COLO668 (cell line): Measurements from ENCODE around the gene KIAA0232.
A peak's percentile ranks its signal among the peaks of the same experiment; 100 is the strongest.

Experiments
- DNase-seq: peaks from one replicate; lab custom pipeline; 2025; ENCODE audit not compliant: unreplicated experiment; lab: John Stamatoyannopoulos, UW

KIAA0232 gene

DNA sequence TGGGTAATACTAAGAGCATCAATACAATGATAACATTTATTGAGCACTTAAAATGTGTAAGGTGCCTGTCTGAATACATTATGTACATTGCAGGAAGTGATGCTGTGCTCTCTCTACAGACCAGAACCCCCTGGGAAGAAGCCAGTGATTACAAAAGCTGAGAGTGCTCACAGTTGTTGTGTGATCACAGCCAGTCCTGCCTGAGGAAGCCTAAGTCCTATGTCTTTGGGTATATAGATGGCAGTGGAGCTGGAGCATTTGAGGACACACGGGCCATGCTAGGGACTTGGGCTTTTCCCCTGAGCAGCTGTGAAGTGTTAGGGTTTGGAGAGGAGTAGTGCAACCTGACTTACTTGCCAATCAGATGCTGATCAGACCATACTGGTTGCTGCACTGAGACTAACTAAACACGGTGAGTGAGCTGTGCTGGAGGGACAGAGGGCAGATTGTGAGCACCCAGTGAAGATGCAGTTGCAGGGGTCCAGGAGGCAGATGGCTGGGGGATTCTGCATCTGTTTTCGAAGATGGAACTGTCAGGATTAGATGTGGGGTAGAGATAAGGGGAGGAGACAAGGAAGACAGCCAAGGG lies 66.3 kb downstream of the KIAA0232 start:
- DNase-seq, result no peak

DNA sequence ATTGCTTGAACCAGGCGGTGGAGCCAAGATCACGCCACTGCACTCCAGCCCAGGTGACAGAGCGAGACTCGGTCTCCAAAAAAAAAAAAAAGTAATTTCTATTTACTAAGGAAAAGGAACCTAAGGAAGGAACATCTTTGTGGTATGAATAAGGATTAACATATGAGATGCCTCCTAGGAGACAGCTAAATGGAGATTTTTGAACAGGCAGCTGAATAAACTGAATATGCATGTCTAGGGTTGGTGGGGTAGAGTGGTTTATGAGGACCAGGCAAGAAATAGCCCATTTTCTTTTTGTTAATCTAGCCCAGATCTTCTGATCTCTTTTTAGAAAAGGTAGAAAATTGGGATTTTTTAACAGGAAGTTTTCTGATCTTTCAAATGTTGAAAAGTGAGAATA lies 67.2 kb downstream of the KIAA0232 start:
- DNase-seq, result no peak

DNA sequence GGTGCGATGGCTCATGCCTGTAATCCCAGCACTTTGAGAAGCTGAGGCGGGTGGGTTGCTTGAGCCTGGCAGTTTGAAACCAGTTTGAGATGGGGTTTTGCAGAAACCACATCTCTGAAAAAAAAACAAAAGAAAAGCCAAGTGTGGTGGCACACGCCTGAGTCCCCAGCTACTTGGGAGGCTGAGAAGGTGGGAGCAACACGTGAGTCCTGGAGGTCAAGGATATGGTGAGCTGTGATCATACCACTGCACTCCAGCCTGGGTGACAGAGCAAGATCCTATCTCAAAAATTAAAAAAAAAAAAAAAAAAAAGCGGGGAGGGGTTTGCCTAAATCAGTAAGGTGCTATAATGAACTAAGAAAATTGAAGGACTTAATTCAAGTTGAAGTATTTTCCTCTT lies 68.9 kb downstream of the KIAA0232 start:
- DNase-seq, result no peak

DNA sequence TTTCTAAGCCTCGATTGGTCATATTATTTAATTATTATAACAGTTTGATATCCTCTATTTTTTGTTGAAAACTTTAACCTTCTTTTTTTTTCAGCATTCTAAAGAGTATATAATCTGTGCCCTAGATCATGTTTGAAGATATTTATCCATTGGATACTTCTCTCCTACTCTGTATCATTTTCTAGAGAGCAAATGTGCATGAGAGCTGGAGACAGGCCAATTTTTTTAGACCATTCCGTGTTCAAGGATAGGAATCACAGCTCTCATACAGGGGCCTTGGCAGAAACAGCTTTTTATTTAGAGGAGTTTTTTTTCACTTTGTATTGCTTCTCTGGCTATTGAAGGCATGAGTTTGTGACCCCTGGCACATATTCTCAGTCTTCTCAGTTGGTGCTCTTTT lies 69.4 kb downstream of the KIAA0232 start:
- DNase-seq, result no peak

DNA sequence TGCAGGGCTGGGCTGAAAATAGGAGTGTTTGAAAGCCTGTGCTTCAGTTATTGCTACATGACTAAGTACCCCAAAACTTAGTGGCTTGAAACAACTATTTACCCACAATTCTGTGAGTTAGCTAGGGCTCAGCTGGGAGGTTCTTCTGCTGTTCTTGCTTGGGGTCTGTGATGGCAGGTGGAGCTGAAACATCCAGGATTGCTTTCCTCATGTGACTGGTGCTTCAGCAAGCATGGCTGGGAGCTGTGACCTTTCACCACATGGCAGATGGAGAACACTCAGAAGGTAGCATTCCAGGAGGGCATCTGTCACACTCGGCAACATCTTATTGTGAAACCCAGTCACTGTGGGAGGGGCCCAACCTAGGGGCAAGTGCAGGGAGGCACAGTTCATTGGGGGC lies 70.1 kb downstream of the KIAA0232 start:
- DNase-seq, result no peak

DNA sequence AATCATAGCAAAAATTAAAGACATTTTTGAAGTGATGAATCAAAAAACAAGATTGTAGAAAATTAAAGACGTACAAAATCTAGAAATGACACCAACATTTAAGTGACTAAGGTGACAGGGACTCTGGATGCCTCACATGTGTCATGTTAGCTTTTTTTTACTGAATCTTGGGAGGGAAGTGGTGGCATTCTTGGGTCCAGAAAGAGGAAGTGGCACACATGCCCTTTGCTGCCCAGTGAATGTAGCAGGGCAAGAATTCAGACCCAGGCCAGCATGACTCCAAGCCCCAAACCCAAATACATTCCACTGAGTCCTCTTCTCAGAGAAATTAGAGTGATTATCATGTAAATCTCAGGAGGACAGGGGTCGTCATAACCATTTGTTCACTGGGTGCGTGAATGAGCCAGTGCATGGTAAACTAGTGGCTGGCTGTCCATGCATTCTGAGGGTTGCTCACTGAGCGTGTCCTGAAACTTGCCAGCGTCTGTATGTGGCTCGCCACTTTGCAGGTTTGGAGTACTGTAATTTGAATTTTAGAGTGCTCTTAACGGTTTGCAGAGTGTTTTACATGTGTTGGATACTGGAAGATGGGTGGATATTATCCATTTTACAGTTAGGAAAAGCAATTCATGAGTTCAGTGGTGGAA lies 71.7 kb downstream of the KIAA0232 start:
- DNase-seq, result no peak

DNA sequence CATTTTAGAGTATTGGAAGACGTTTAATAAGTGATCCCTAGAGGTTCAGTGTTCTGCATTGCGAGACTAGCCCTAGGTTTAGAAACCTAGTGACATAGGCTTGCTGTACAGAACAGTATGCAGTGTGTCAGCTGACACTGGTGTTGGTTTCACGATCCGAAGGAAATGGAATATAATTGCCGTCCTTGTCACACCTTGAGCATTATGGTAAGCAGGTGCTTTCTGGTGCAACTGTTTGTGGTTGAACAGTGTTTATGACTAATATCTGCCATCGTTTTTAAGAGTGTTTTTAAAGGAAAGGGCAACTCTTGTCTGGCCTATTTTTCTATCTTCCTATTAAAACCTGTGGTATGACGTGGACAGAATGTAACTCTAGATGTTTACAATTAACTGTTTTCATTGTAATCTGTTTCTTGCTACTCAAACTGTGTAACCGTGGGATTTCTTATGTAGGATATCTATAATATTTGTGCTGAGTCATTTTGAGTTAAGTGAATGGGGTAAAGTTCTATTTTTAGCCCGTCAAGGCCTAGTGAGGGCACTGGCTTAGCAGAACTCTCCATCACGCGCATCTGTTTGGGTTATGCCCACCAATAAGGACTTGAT lies 73.3 kb downstream of the KIAA0232 start:
- DNase-seq, result peak; percentile 56

DNA sequence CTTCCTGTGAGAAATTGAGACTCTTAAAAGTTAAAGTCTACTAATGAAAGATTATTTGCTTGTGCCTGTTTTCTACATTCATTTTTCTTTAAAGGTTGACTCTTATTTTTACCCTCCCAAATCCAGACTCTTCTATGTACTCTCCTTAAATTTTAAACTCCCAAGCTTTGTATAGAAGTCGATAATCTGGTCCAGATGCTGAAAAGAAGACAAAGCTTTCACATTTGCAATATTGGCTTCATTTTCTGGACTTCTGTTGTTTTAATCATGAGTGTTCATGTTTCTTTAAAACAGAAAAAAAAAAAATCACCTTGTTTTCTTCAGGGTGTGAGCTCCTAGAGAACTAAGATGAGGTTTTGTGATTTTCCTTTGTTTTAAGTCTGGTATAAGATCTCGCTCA lies 73.9 kb downstream of the KIAA0232 start:
- DNase-seq, result no peak

DNA sequence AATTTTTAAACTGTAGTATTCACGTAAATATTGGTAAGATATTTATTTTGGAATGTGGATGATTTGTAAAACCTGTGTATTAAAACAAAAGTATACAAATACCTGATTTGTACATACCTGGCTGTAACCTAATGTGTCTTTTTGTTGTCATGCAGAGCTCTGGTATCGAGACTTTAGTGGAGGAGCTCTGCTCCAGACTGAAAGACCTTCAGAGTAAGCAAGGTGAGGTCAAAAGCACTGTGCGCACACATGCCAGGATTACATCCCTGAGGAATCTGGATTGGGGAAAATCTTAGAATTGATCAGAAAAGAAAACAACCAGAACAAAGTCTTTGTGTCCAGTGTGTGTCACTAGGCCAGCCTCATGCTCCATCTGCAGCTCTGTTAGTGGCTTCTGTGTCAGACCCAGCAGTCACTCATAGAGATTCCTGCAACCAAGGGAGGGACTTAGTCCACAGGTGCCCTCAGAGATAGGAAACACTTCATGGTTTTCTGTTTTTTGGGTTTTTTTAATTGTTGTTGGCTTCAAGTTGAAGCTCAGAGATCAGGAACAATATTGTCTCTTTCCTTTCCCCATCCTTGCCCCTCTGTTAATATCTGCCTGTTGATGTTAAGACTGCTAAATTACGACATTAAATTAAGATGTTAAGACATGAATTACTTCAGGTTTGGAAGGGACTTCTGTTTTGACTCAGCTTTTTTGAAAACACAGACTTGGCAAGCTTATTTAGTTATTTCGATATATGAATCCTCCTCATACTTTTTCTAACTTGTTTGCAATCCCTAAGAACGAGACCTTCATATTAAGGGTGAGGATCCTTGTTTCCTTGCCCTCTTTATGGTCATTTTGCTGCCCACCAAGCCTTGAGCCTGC lies 74.7 kb downstream of the KIAA0232 start:
- DNase-seq, result no peak

DNA sequence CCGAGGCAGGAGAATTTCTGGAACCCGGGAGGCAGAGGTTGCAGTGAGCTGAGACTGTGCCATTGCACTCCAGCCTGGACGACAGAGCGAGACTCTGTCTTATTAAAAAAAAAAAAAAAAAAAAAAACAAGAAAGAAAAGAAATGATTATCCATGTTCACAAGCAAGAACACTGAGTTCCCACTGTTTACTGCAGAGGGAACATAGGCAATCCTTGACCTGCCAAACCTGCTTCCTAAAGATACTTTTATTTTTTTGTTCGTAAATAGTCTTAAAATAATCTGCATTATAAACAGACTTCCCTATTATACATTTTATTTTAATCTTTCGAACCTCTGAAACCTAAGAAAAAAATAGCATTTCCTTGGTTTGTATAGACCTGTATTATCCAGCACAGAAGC lies 76.5 kb downstream of the KIAA0232 start:
- DNase-seq, result no peak

DNA sequence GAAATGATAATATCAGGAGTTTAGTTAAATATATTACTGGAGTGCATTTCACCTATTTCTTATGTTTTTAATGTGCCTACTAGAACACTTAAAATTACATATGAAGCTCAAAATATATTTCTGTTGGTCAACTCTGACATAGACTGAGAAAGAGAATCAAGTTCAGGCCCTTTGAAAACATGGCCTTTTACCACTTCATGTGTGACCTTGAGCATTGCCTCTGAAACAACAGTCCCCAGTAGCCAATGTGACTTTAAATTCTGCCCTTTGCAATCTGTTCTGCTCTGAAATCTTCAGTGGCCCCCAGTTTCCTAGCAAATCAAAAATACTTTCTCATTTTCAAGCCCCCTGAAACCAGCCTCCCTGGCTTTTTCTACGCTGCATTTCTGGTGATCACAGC lies 77.0 kb downstream of the KIAA0232 start:
- no peak for DNase-seq

DNA sequence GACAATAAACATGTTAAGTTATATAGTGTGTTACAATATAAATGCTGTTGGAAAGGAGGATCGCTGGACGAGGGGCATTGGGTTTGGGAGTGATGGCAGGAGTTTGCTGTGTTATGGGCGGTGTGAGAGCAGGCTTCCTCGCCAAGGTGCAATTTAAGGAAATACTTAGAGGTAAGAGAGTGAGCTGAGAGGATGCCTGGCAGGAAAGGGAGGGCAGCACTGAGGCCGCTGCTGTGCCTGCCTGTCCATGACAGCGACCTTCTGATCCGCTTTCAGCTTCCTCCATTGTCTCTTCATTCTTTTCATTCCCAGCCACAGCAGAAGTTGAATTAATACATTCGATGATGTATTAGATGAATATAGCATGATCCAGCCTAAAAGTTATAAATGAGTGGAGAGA lies 85.9 kb downstream of the KIAA0232 start:
- no peak for DNase-seq

DNA sequence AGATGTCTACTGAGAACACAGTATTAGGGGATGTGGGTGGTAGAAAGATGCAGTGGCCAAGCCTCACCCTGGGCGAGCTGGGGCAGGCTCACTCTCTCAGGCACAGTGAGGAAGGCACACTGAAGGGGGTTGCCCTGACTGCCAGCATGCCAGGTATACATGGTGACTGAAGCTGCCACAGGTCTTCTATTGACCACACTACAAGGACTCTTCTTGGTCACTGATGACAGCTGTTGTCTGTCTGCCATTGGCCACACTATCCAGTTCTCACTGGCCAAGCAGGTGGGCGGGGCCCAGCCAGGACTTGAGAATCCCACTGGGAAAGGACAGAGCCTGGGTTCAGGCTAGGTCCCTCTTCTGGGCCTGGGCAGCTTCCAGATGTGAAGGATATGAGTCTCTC lies 87.4 kb downstream of the KIAA0232 start:
- DNase-seq, result no peak

DNA sequence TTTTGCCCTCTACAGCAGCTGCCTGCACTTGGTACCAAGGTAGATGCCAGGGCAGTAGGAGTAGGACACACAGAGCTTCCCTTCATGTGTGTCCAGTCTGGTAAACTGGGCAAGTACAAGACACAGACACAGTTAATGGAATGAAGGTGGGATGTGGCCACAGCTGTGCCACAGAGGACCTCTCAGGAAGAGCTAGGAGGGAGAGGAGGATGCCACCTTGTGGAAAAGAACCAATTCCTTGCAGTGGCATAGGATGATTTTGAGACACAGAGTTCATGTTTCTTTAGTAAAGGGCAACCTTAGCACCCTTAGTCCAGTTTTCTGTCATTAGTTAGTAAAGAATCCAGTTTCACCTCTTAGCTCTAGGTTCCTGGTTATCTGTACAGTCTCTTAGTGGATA lies 90.8 kb downstream of the KIAA0232 start:
- no peak for DNase-seq

DNA sequence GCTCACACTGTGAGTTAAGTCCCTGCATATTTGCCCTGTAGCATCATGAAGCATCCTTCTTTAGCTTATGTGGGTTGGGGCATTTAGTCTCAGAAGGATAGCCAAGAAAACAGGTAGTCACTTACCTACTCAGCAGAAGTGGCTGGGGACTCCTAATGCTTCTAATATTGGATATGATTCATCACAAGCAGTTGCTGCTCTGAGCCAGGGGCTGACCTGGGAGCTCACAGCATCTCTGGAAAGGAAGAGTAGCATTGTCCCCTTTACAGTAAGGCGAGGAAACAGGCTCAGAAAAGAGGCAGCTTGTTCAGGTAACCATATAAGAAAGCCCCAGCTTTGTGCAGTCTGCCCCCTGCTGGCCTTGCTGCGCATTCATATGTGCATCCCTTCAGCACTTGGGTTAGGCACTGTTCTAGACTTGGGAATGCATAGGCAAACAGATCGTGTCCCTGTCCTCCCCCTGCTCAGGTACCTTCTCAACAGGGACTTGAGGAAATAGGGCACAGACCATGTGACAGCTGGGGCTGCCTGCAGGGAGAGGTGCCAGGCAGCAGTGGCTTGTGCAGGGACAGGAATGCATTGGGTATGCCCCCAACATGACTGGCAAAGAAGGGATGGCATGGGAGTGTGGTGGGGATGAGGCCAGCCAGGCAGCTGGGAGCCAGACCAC lies 91.4 kb downstream of the KIAA0232 start:
- DNase-seq, result peak; percentile 69

DNA sequence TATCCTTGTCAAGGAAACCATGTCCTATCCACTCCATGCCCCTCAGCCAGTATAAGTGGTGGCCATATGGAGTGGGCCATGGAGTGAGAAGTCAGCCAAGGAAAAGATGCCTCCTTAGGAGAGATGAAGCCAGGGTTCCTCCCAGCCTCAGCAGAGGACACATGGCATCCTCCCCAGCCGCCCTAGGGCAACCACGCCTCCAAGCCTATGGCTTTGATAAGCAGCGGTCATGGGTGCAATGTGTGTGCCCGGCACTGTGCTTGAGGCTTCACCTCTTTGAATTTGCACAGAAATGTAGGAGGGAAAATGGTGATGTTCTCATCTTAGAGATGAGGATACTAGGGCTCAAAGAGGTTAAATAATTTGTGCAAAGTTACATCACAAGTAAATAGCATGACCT lies 92.5 kb downstream of the KIAA0232 start:
- DNase-seq, result no peak

DNA sequence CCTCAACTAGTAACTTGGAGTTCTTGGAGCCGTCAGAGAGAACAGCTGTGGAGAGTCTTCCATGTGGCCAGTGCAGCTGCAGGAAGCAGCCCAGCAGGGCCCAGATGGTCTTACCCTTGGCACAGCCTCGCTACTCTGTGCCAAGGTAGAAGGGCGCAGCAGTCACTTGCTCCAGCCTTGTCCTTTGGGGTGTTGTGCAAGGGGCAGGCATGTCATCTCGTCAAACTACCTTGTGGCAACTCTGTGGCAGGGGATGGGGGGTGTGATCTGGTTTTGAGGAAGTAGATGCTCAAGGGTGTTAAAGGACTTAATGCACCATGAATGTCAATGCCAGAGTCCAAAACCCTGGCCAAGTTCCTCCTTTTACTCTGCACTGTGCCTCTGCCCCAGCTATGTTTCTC lies 92.9 kb downstream of the KIAA0232 start:
- DNase-seq, result no peak

DNA sequence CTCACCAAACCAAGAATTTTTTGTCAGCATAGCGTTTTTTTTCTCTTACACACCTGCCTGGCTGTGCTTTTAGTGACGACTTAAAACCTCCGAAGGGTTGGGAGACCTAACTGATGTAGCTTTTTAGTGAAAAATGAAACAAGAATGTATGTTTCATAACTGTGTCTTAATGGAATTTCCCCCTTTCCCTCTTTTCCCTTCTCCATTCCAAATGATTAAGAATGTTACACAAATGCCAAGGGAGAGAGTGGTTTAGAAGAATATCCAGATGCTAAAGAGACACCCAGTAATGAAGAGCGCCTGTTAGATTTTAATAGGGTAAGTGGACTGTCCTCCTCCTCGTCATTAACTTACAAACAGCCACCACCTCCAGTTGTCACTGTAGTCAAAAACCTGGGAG lies 93.9 kb downstream of the KIAA0232 start:
- DNase-seq, result no peak

DNA sequence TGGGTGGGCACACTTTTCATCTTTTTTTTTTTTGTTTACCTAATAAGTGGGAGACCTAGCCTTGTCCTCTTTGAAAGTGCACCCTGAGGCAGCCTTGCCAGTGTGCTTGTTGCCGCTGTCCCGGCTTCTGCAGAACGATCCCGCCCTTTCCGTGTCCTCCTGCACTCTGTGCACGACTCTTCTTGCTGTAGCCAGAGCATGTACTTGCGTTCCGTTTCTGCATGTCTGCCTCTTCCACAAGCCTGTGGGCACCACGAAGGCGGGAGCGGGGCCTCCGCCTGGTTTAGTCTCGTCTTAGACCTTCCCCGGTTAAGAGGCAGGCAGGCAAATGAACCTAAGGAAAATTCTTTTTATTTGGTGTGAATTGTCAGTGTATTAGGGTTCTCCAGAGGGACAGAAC lies 94.5 kb downstream of the KIAA0232 start:
- DNase-seq, result no peak

DNA sequence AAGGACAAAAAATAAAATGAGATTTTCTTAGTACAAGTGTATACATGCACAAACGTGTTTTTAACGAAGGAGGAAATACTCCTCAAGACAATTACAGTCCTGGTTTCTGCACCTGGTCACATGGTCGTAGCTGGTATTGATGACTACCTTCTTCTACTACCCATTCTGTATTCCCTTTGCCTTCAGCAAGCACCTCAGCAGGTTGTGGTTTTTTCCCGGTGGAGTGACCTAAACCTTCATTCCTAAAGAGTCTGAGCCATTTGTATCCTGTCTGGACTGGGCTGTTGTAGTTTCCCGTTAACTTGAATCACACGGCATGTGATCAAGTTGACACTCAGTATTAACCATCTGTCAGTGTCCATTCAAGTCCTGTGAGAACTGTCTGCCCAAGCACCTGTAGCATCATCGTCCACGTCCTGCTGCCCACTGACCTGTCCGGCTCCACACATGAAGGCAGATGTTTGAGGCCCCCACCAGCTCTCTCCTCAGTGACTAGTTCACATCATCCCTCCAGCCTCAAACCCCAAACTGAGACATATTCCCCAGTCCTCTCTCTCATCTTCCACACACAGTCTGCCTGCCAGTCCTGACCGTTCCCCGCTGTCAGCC lies 96.0 kb downstream of the KIAA0232 start:
- no peak for DNase-seq

DNA sequence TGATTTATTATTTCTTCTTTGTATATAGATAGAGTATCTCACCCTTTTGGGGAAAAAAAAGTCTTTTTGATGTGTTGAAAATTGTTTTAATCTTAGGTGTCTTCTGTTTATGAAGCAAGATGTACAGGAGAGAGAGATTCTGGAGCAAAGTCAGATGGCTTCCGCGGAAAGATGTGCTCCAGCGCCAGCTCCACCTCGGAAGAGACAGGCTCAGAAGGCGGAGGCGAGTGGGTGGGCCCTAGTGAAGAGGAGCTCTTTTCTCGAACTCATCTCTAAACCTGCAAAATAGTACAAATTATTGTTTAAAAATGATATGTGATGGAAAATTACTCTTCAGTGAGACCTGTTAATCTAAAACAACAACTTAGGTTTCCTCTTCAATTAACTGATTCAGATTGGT lies 98.2 kb downstream of the KIAA0232 start:
- DNase-seq, result no peak
